Measurements from ENCODE around the gene ITGAE.

DNA sequence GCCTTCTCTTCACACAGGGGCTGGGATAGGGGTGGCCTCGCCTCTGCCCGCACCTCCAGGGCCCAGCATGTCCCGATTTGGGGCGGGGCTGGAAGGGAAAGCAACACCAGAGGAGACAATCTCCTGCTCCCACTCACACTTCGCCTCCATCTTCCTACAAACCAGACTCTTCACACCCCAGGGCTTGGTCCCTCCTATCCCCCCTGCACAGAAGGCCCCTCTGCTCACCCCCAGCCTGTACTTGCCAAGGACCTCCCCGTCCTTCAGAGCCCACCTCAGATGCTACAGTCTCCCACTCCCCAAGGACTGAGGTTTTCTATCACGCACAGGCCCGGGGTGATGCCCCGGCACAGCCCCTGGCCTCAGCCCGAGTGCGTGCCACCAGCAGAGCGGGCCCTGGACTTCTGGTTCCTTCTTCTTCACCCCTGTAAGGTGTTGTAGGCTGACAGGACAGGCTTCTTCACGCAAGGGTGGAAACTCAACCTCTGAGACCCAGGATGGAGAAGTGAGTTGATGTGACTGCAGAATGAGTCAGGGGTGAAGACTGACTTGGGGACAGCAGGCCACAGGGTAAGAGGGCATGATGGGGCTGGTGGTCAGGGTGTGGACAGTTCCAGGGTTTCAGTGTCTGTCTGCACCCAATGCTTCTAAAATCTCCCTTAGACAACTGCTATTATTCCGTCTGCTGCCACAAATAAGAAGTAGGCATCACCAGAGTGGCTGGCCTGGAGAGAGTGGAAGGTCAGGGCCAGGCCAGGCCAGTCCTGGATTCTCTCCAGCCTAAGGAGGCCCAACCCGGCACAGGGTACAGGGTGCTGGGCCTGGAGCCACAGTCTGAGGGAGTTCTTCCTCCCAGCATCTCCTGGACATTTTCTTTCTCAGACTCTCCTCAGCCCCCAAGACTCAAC is 2.5 kb downstream of the ITGAE start:
- no peak for TF ChIP-seq CTCF (IDR thresholded peaks at IDR 0.05; ENCODE audit: low read length)
- TF ChIP-seq EZH2phosphoT487 (IDR thresholded peaks at IDR 0.05; ENCODE audit: low read length) = no peak
- TF ChIP-seq EZH2 (optimal IDR thresholded peaks at IDR 0.05; ENCODE audit: low read depth, low read length) = no peak
